IMR-90 (cell line): ENCODE measurements around the gene SMTN. TPM values are rescaled to one million over a fixed set of nuclear protein-coding genes. Genes with fewer than 3 reads are reported as not detected.

ENCODE experiments used
- ATAC-seq: fragments of 200-7000 bp; cut with Tn5 transposase; 2 replicates; pipeline ENCODE4 v1.9.1; 2020; ENCODE audit warnings: low read depth, mild to moderate bottlenecking, moderate library complexity
- BruUV-seq: library from RNA; stranded (reverse); fragments of 400-500 nt; replicated peaks from 2 replicates; lab custom pipeline; 2021; lab: Mats Ljungman, UMichigan
- CTCF ChIA-PET: fragments of 300-600 bp; formaldehyde crosslinking; extraction: SDS; loops from one replicate; lab custom pipeline; 2021; ENCODE audit warnings: antibody characterized with exemption; lab: Yijun Ruan, JAX
- POLR2A ChIA-PET: fragments of 300-600 bp; sonication (Branson Sonifier 250); formaldehyde crosslinking; loops from one replicate; lab custom pipeline; 2022; ENCODE audit warnings: antibody characterized with exemption; ENCODE audit not compliant: unreplicated experiment; lab: Charles Lee
- DNase-seq: peaks from one replicate; pipeline ENCODE4 v3.0.0; 2013
- H2AFZ ChIP-seq: replicated peaks from 2 replicates; pipeline ENCODE3; 2013; ENCODE audit warnings: low read length, mild to moderate bottlenecking; ENCODE audit not compliant: poor library complexity
- H2AK5ac ChIP-seq: 2 replicates; pipeline ENCODE4 v1.6.1; 2013; ENCODE audit warnings: low read depth, low read length, inconsistent platforms
- H2AK9ac ChIP-seq: replicated peaks from 2 replicates; pipeline ENCODE3; 2013; ENCODE audit warnings: mild to moderate bottlenecking, low read depth, low read length, moderate library complexity; ENCODE audit not compliant: poor library complexity
- H2BK120ac ChIP-seq: 2 replicates; pipeline ENCODE4 v1.6.1; 2013; ENCODE audit warnings: low read depth, low read length, inconsistent platforms
- H2BK15ac ChIP-seq: 3 replicates; pipeline ENCODE4 v1.6.1; 2013; ENCODE audit warnings: low read depth, low read length, inconsistent platforms
- H2BK20ac ChIP-seq: 2 replicates; pipeline ENCODE4 v1.6.1; 2013; ENCODE audit warnings: low read depth, mild to moderate bottlenecking, inconsistent platforms, low read length, moderate library complexity
- H2BK5ac ChIP-seq: 2 replicates; pipeline ENCODE4 v1.6.1; 2013; ENCODE audit warnings: mild to moderate bottlenecking, low read depth, low read length, inconsistent platforms; ENCODE audit not compliant: poor library complexity, severe bottlenecking
- H3K14ac ChIP-seq: replicated peaks from 2 replicates; pipeline ENCODE4 v1.6.1; 2013; ENCODE audit warnings: low read depth, low read length, inconsistent platforms
- H3K18ac ChIP-seq: 2 replicates; pipeline ENCODE4 v1.6.1; 2013; ENCODE audit warnings: low read depth, low read length, control low read depth
- H3K23ac ChIP-seq: 2 replicates; pipeline ENCODE4 v1.6.1; 2013; ENCODE audit warnings: low read depth, low read length, inconsistent platforms
- H3K27ac ChIP-seq: 2 replicates; pipeline ENCODE4 v1.5.1; 2013; ENCODE audit warnings: mild to moderate bottlenecking, control low read depth, low read length; ENCODE audit not compliant: insufficient read depth
- H3K27me3 ChIP-seq: 2 replicates; pipeline ENCODE4 v1.6.1; 2013; ENCODE audit warnings: low read length; ENCODE audit not compliant: control insufficient read depth, insufficient read depth
- H3K36me3 ChIP-seq: 2 replicates; pipeline ENCODE4 v1.6.1; 2013; ENCODE audit warnings: low read length, mixed read lengths; ENCODE audit not compliant: control insufficient read depth, insufficient read depth
- H3K4ac ChIP-seq: 2 replicates; pipeline ENCODE4 v1.6.1; 2013; ENCODE audit warnings: low read depth, low read length, inconsistent platforms
- H3K4me1 ChIP-seq: 2 replicates; pipeline ENCODE4 v1.6.1; 2013; ENCODE audit warnings: low read length, mixed read lengths; ENCODE audit not compliant: control insufficient read depth, insufficient read depth
- H3K4me2 ChIP-seq: 2 replicates; pipeline ENCODE4 v1.6.1; 2013; ENCODE audit warnings: low read depth, mild to moderate bottlenecking, control low read depth, low read length, moderate library complexity
- H3K4me3 ChIP-seq: 2 replicates; pipeline ENCODE4 v1.5.1; 2013; ENCODE audit warnings: low read depth, mild to moderate bottlenecking, control low read depth, low read length, moderate library complexity; ENCODE audit not compliant: insufficient read depth
- H3K56ac ChIP-seq: 2 replicates; pipeline ENCODE4 v1.6.1; 2013; ENCODE audit warnings: low read length, inconsistent platforms; ENCODE audit not compliant: insufficient read depth; ENCODE audit errors: extremely low read depth
- H3K79me1 ChIP-seq, 2 experiments: 2 replicates each; pipeline ENCODE4 v1.6.1; 2013; ENCODE audit warnings: low read length in 2 of 2, inconsistent platforms in 1 of 2, low read depth in 1 of 2
- H3K9ac ChIP-seq: 2 replicates; pipeline ENCODE4 v1.6.1; 2013; ENCODE audit warnings: low read depth, low read length, control low read depth
- H3K9me1 ChIP-seq: 2 replicates; pipeline ENCODE4 v1.6.1; 2013; ENCODE audit warnings: low read length, inconsistent platforms; ENCODE audit not compliant: insufficient read depth
- H3K9me3 ChIP-seq: 2 replicates; pipeline ENCODE4 v1.6.1; 2013; ENCODE audit warnings: low read length; ENCODE audit not compliant: control insufficient read depth, insufficient read depth
- H4K20me1 ChIP-seq: 2 replicates; pipeline ENCODE4 v1.6.1; 2013; ENCODE audit warnings: low read length, inconsistent platforms; ENCODE audit not compliant: insufficient read depth
- H4K5ac ChIP-seq: 2 replicates; pipeline ENCODE4 v1.6.1; 2013; ENCODE audit warnings: mild to moderate bottlenecking, low read depth, low read length, control low read depth
- H4K8ac ChIP-seq, 2 experiments: 2 replicates each; pipeline ENCODE4 v1.6.1; 2013; ENCODE audit warnings: low read depth in 2 of 2, low read length in 2 of 2, control low read depth in 1 of 2, inconsistent platforms in 1 of 2
- H4K91ac ChIP-seq: 2 replicates; pipeline ENCODE4 v1.6.1; 2013; ENCODE audit warnings: low read depth, low read length, inconsistent platforms; ENCODE audit not compliant: insufficient read depth
- CEBPB ChIP-seq: IDR thresholded peaks from 2 replicates; pipeline ENCODE4 v1.6.1; 2012; ENCODE audit warnings: low read depth, low read length, improper control_type of control experiment
- CHD1 ChIP-seq: IDR thresholded peaks from 2 replicates; pipeline ENCODE4 v1.6.1; 2012; ENCODE audit warnings: low read depth, low read length, improper control_type of control experiment
- ELK1 ChIP-seq: fragments of 150-350 bp; IDR thresholded peaks from 2 replicates; pipeline ENCODE4 v1.6.1; 2016; ENCODE audit warnings: low read depth, mild to moderate bottlenecking, low read length, moderate library complexity, borderline replicate concordance
- RCOR1 ChIP-seq: IDR thresholded peaks from 2 replicates; pipeline ENCODE4 v1.6.1; 2012; ENCODE audit warnings: mild to moderate bottlenecking, low read length, improper control_type of control experiment; ENCODE audit not compliant: insufficient replicate concordance
- WGBS, 2 experiments: methylation state at CpG; one replicate each; pipeline versions ENCODE4 v1.1.5 to v1.1.7; 2013; ENCODE audit warnings: missing lambda C conversion rate in 2 of 2; ENCODE audit not compliant: insufficient read length in 1 of 2; ENCODE audit errors: extremely low coverage in 2 of 2; 5-methylcytosine and 5-hydroxymethylcytosine counted together
- dilution Hi-C: fragments of 300-500 bp; cut with HindIII; formaldehyde crosslinking; loops from one replicate; pipeline ENCODE4 v1.14.3; 2018; ENCODE audit warnings: low sequenced_read_pairs; ENCODE audit not compliant: unreplicated experiment
- in situ Hi-C: fragments of 300-500 bp; cut with MboI; formaldehyde crosslinking; loops from 3 replicates; pipeline ENCODE4 v1.14.3; 2019; ENCODE audit warnings: low sequenced_read_pairs, inconsistent platforms, mixed read lengths
- intact Hi-C: fragments of 100-400 bp; cut with micrococcal nuclease; formaldehyde crosslinking; loops from 2 replicates; pipeline ENCODE4 v1.10.0; 2022
- polyA plus RNA-seq, 3 experiments: library from polyadenylated mRNA; depleted of rRNA; stranded (reverse); fragments of >200 nt; gene quantifications; 2 replicates each; pipeline ENCODE4 v1.2.3, GENCODE V29; 2012; ENCODE audit warnings: low replicate concordance in 1 of 3
- total RNA-seq: library from RNA; depleted of rRNA; stranded (reverse); fragments of >200 nt; gene quantifications from 2 replicates; pipeline ENCODE4 v1.2.3, GENCODE V29; 2012

SMTN gene
- total and polyA plus RNA-seq, 2 of the 4 experiments (the other 2 are of a cell fraction) = 53.6 to 63.7 TPM

- CTCF ChIA-PET = interaction anchor here (1.2 kb wide), 1 partner anchor 13 kb away, joined by 3 read pairs; no protein-coding TSS in a partner anchor
- Histone ChIP-seq H3K4ac (no peak overlapping the region), H4K8ac (no peak overlapping the region), H3K4me1 (peaks cover 10% of the 10 kb centered on the region), H2BK5ac (no peak overlapping the region), H2BK120ac (no peak overlapping the region), H3K27ac (no peak overlapping the region), H3K9ac (no peak overlapping the region), H3K23ac (no peak overlapping the region), H2AFZ (no peak overlapping the region), H4K20me1 (no peaks in the 10 kb centered on the region), H3K79me1 (no peaks in the 10 kb centered on the region), H3K9me3 (no peaks in the 10 kb centered on the region), H3K9me1 (peaks cover 10% of the 10 kb centered on the region), H4K91ac (no peak overlapping the region), H3K4me3 (no peak overlapping the region), H3K56ac (no peak overlapping the region), H4K5ac (no peak overlapping the region), H2AK9ac (no peak overlapping the region), H2AK5ac (no peak overlapping the region), H3K36me3 (no peaks in the 10 kb centered on the region), H2BK20ac (no peak overlapping the region), H3K14ac (no peak overlapping the region), H3K18ac (no peak overlapping the region), H2BK15ac (no peak overlapping the region; the same call in 1 of the 3 replicates), H3K4me2 (no peak overlapping the region), H3K27me3 (no peaks in the 10 kb centered on the region)
- intact Hi-C loops (no loop called here), dilution Hi-C loops (no loop called here), in situ Hi-C loops (no loop called here)
- POLR2A ChIA-PET = no interaction called here
- no CpG with 5 or more reads among the region's 3 CpGs for WGBS, 2 experiments
- TF ChIP-seq CHD1 (no peak), CEBPB (no peak), RCOR1 (no peak), ELK1 (no peak)
- BruUV-seq = no TSS peak
- ATAC-seq = no peak
- no peak for DNase-seq
These were observed 31.2 kb upstream of the SMTN start for GRCh38 chr22:31049815-31050420.
